ENCODE data around the gene CGB5.

CGB5 gene

GRCh38 chr19:49009828-49010227 is 33.8 kb upstream of the CGB5 start:
- TF ChIP-seq LEF1 (IDR thresholded peaks at IDR 0.05; ENCODE audit: borderline replicate concordance) (no peak), PKNOX1 (IDR thresholded peaks at IDR 0.05) (no peak), HDGF (IDR thresholded peaks at IDR 0.05; ENCODE audit: borderline replicate concordance) (no peak), TARDBP (IDR thresholded peaks at IDR 0.05) (no peak), FOXA1 (IDR thresholded peaks at IDR 0.05) (no peak), L3MBTL2 (conservative IDR thresholded peaks at IDR 0.05) (no peak), SUZ12 (IDR thresholded peaks at IDR 0.05) (no peak), BHLHE40 (IDR thresholded peaks at IDR 0.05; ENCODE audit: borderline replicate concordance) (no peak), FOXK2 (IDR thresholded peaks at IDR 0.05) (no peak)
- POLR2A ChIA-PET, result no interaction called here
- CTCF ChIA-PET, result interaction anchor here (3.6 kb wide), 1 partner anchor 10 kb away, joined by 16 read pairs; no protein-coding TSS in a partner anchor
- no peak for DNase-seq (ENCODE audit: extremely low spot score)

- CTCF ChIA-PET, result interaction anchor here (3.6 kb wide), 1 partner anchor 11 kb away, joined by 16 read pairs; no protein-coding TSS in a partner anchor
- TF ChIP-seq SUZ12 (IDR thresholded peaks at IDR 0.05) (no peak), HDGF (IDR thresholded peaks at IDR 0.05; ENCODE audit: borderline replicate concordance) (no peak), LEF1 (IDR thresholded peaks at IDR 0.05; ENCODE audit: borderline replicate concordance) (no peak), FOXA1 (IDR thresholded peaks at IDR 0.05) (no peak), ARNT (IDR thresholded peaks at IDR 0.05) (no peak), TARDBP (IDR thresholded peaks at IDR 0.05) (no peak), FOXM1 (IDR thresholded peaks at IDR 0.05; ENCODE audit: borderline replicate concordance) (no peak), SP1 (IDR thresholded peaks at IDR 0.05) (no peak), FOXK2 (IDR thresholded peaks at IDR 0.05) (no peak), CTBP1 (IDR thresholded peaks at IDR 0.05; ENCODE audit: borderline replicate concordance) (no peak), ZNF384 (IDR thresholded peaks at IDR 0.05) (no peak), L3MBTL2 (conservative IDR thresholded peaks at IDR 0.05) (no peak), ELF4 (IDR thresholded peaks at IDR 0.05) (no peak), PKNOX1 (IDR thresholded peaks at IDR 0.05) (no peak), NFRKB (IDR thresholded peaks at IDR 0.05) (no peak), BHLHE40 (IDR thresholded peaks at IDR 0.05; ENCODE audit: borderline replicate concordance) (no peak)
- no peak for DNase-seq (ENCODE audit: extremely low spot score)
- POLR2A ChIA-PET, result no interaction called here
Observed at GRCh38 chr19:49010453-49010852, 33.2 kb upstream of the CGB5 start.

GRCh38 chr19:49011194-49011593 is 32.5 kb upstream of the CGB5 start:
- CTCF ChIA-PET, result no interaction called here
- POLR2A ChIA-PET, result no interaction called here
- TF ChIP-seq SP1 (IDR thresholded peaks at IDR 0.05), result no peak
- no peak for TF ChIP-seq ZNF384 (IDR thresholded peaks at IDR 0.05)
- TF ChIP-seq BHLHE40 (IDR thresholded peaks at IDR 0.05; ENCODE audit: borderline replicate concordance), result no peak
- TF ChIP-seq ARNT (IDR thresholded peaks at IDR 0.05), result no peak
- DNase-seq (ENCODE audit: extremely low spot score), result no peak

GRCh38 chr19:49014123-49014869 is 29.4 kb upstream of the CGB5 start:
- CTCF ChIA-PET, result interaction anchor here (1.5 kb wide), 1 partner anchor 14 kb away, joined by 7 read pairs; no protein-coding TSS in a partner anchor
- no peak for DNase-seq (ENCODE audit: extremely low spot score)

GRCh38 chr19:49014870-49015255 is 28.8 kb upstream of the CGB5 start:
- ChIA-PET POLR2A (no interaction called here), CTCF (no interaction called here)
- TF ChIP-seq SUZ12 (IDR thresholded peaks at IDR 0.05) (no peak), ZNF384 (IDR thresholded peaks at IDR 0.05) (no peak), BHLHE40 (IDR thresholded peaks at IDR 0.05; ENCODE audit: borderline replicate concordance) (no peak)
- no peak for DNase-seq (ENCODE audit: extremely low spot score)

More at GRCh38 chr19:49014123-49014869, 29.4 kb upstream of the CGB5 start:
- TF ChIP-seq FOXA1 (IDR thresholded peaks at IDR 0.05), result no peak
- no peak for TF ChIP-seq ARNT (IDR thresholded peaks at IDR 0.05)
- TF ChIP-seq ELF4 (IDR thresholded peaks at IDR 0.05), result no peak
- no peak for TF ChIP-seq PKNOX1 (IDR thresholded peaks at IDR 0.05)
- no peak for TF ChIP-seq HDGF (IDR thresholded peaks at IDR 0.05; ENCODE audit: borderline replicate concordance)
- TF ChIP-seq NFRKB (IDR thresholded peaks at IDR 0.05), result no peak
- no peak for TF ChIP-seq SUZ12 (IDR thresholded peaks at IDR 0.05)
- TF ChIP-seq ZNF384 (IDR thresholded peaks at IDR 0.05), result no peak
- TF ChIP-seq SP1 (IDR thresholded peaks at IDR 0.05), result no peak
- no peak for TF ChIP-seq FOXK2 (IDR thresholded peaks at IDR 0.05)
- no peak for TF ChIP-seq CTBP1 (IDR thresholded peaks at IDR 0.05; ENCODE audit: borderline replicate concordance)
- no peak for TF ChIP-seq TARDBP (IDR thresholded peaks at IDR 0.05)
- TF ChIP-seq LEF1 (IDR thresholded peaks at IDR 0.05; ENCODE audit: borderline replicate concordance), result no peak
- TF ChIP-seq FOXM1 (IDR thresholded peaks at IDR 0.05; ENCODE audit: borderline replicate concordance), result no peak
- TF ChIP-seq L3MBTL2 (conservative IDR thresholded peaks at IDR 0.05), result no peak
- no peak for TF ChIP-seq BHLHE40 (IDR thresholded peaks at IDR 0.05; ENCODE audit: borderline replicate concordance)
- POLR2A ChIA-PET, result no interaction called here

GRCh38 chr19:49016067-49016839 is 27.4 kb upstream of the CGB5 start:
- TF ChIP-seq CTBP1 (IDR thresholded peaks at IDR 0.05; ENCODE audit: borderline replicate concordance) (no peak), HDGF (IDR thresholded peaks at IDR 0.05; ENCODE audit: borderline replicate concordance) (no peak), SP1 (IDR thresholded peaks at IDR 0.05) (no peak), ZNF384 (IDR thresholded peaks at IDR 0.05) (no peak), FOXM1 (IDR thresholded peaks at IDR 0.05; ENCODE audit: borderline replicate concordance) (no peak), ARNT (IDR thresholded peaks at IDR 0.05) (no peak), FOXK2 (IDR thresholded peaks at IDR 0.05) (no peak), BHLHE40 (IDR thresholded peaks at IDR 0.05; ENCODE audit: borderline replicate concordance) (no peak), NFRKB (IDR thresholded peaks at IDR 0.05) (no peak), SUZ12 (IDR thresholded peaks at IDR 0.05) (no peak), L3MBTL2 (conservative IDR thresholded peaks at IDR 0.05) (no peak), TARDBP (IDR thresholded peaks at IDR 0.05) (no peak), LEF1 (IDR thresholded peaks at IDR 0.05; ENCODE audit: borderline replicate concordance) (no peak), ELF4 (IDR thresholded peaks at IDR 0.05) (no peak)
- DNase-seq (ENCODE audit: extremely low spot score), result no peak
- ChIA-PET POLR2A (no interaction called here), CTCF (interaction anchor here (0.6 kb wide), 1 partner anchor 57 kb away, joined by 3 read pairs; the partner anchor contains the start of gene KCNA7)

All from HEK293T (cell line).